Calu3 (cell line): ENCODE data around the gene JAK2. TPM values are rescaled to one million over a fixed set of nuclear protein-coding genes. Genes with fewer than 3 reads are reported as not detected.

Experiments
- BruUV-seq: library from RNA; stranded (reverse); fragments of 400-500 nt; replicated peaks from 2 replicates; lab custom pipeline; 2021; lab: Mats Ljungman, UMichigan
- CTCF ChIA-PET: fragments of 300-600 bp; sonication (Branson Sonifier 250); formaldehyde crosslinking; loops from one replicate; lab custom pipeline; 2022; ENCODE audit warnings: antibody characterized with exemption; lab: Charles Lee
- DNase-seq: peaks from one replicate; pipeline ENCODE4 v3.0.0; 2022
- H3K27ac Mint-ChIP-seq: one replicate; pipeline ENCODE4 v1.8.0; 2022; ENCODE audit warnings: mixed read lengths; ENCODE audit not compliant: unreplicated experiment
- H3K27me3 Mint-ChIP-seq: one replicate; pipeline ENCODE4 v1.8.0; 2022; ENCODE audit warnings: mixed read lengths; ENCODE audit not compliant: unreplicated experiment
- H3K36me3 Mint-ChIP-seq: one replicate; pipeline ENCODE4 v1.8.0; 2022; ENCODE audit warnings: mild to moderate bottlenecking, moderate library complexity, mixed read lengths; ENCODE audit not compliant: insufficient read depth, unreplicated experiment
- H3K4me1 Mint-ChIP-seq: one replicate; pipeline ENCODE4 v1.8.0; 2022; ENCODE audit warnings: mild to moderate bottlenecking, low read depth, mixed read lengths; ENCODE audit not compliant: unreplicated experiment
- H3K4me3 Mint-ChIP-seq: one replicate; pipeline ENCODE4 v1.8.0; 2022; ENCODE audit warnings: mild to moderate bottlenecking, low read depth, moderate library complexity, mixed read lengths; ENCODE audit not compliant: unreplicated experiment
- H3K9me3 Mint-ChIP-seq: one replicate; pipeline ENCODE4 v1.8.0; 2022; ENCODE audit warnings: low read depth, mixed read lengths; ENCODE audit not compliant: unreplicated experiment
- intact Hi-C: fragments of 100-400 bp; cut with micrococcal nuclease; formaldehyde crosslinking; loops from one replicate; pipeline ENCODE4 v1.10.0; 2022; ENCODE audit not compliant: unreplicated experiment
- total RNA-seq: library from RNA; stranded (reverse); gene quantifications from 2 replicates; pipeline ENCODE4 v1.2.3, GENCODE V29; 2022
- TF ChIP-seq, protein P1 (sequence below): fragments of 200-600 bp; IDR thresholded peaks from one replicate; pipeline ENCODE4 v1.8.0; 2022; ENCODE audit warnings: antibody characterized with exemption; ENCODE audit not compliant: unreplicated experiment

Gene JAK2
- total RNA-seq, 1 experiment from 2014 or later: 6.3 TPM

DNA sequence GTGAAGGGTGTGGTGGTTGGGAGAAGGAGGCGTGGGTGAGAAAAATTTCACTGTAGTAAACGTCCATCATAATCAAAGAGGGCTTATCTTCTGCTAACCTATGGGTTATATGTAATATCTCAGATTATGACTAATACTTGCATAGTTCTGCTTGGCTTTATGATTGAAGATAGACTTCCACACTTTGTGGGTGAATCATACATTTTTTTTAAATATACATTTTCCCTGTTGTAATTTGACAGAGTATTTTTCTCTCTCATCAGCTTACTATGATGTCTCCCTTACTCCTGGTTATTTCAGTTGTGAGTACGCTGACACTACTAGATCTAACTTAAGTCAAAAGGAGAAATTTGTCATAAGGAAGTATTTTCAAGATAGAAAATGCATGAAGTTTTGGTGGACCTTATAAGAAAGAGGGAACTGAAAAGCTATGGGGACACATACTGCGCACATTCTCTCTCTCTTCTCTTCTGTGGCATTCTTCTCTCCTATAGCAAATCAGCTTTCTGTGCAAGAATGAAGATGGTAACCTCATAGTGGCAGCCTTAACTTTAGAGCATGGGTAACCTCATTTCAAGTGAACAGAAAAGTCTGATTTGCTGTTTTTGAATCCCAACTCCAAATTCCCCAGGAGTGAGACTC lies 4.9 kb upstream of the JAK2 start:
- BruUV-seq: no TSS peak
- CTCF ChIA-PET: interaction anchor here (0.6 kb wide), 1 partner anchor 496 kb away, joined by 7 read pairs; no protein-coding TSS in a partner anchor

DNA sequence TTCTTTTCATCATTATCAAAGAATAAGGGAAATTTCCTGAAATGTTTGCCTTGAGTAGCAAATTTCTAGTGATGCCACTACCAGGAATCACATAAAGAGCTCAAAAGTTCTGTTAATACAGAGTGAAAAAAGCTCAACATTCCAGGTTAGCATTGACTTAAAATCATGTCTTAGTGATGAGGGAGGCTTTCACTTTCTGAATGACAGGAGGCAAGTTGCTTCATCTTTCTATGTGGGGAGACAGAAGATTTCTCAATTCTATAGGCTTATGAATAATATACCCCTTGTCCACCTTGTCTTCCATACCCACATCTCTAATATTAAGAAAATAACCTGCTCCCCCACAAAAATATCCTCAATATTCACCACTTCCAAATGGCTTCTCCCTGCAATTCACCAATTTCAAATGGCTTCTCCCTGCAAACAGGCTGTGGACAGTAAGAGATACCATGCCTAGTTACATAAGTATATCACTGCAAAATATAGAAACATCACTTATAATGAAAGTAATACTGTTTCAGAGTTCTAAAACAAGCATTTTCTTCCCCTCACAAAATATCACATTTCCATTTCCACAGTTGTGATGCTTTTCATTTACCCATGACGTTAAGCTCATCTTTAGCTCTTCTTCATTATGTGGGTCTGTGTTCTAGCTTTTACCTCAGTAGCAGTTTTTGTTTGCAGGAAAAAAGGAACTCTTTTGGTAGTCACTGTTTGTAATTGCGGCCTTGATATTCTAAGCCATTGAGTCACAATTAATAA lies 2.2 kb upstream of the JAK2 start:
- peaks cover 24% of the 10 kb centered on the region for H3K36me3 Mint-ChIP-seq
- intact Hi-C loops: no loop called here
- CTCF ChIA-PET: no interaction called here

More for the DNA sequence above, 4.9 kb upstream of the JAK2 start:
- peaks cover 25% of the 10 kb centered on the region for H3K4me1 Mint-ChIP-seq
- DNase-seq: no peak
- no peak overlapping the region for H3K4me3 Mint-ChIP-seq
- intact Hi-C loops: no loop called here
- H3K27me3 Mint-ChIP-seq: no peaks in the 10 kb centered on the region
- H3K27ac Mint-ChIP-seq: no peak overlapping the region
- H3K9me3 Mint-ChIP-seq: no peaks in the 10 kb centered on the region
- TF ChIP-seq, protein P1, sequence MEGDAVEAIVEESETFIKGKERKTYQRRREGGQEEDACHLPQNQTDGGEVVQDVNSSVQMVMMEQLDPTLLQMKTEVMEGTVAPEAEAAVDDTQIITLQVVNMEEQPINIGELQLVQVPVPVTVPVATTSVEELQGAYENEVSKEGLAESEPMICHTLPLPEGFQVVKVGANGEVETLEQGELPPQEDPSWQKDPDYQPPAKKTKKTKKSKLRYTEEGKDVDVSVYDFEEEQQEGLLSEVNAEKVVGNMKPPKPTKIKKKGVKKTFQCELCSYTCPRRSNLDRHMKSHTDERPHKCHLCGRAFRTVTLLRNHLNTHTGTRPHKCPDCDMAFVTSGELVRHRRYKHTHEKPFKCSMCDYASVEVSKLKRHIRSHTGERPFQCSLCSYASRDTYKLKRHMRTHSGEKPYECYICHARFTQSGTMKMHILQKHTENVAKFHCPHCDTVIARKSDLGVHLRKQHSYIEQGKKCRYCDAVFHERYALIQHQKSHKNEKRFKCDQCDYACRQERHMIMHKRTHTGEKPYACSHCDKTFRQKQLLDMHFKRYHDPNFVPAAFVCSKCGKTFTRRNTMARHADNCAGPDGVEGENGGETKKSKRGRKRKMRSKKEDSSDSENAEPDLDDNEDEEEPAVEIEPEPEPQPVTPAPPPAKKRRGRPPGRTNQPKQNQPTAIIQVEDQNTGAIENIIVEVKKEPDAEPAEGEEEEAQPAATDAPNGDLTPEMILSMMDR: no peak
- H3K36me3 Mint-ChIP-seq: peaks cover 14% of the 10 kb centered on the region

DNA sequence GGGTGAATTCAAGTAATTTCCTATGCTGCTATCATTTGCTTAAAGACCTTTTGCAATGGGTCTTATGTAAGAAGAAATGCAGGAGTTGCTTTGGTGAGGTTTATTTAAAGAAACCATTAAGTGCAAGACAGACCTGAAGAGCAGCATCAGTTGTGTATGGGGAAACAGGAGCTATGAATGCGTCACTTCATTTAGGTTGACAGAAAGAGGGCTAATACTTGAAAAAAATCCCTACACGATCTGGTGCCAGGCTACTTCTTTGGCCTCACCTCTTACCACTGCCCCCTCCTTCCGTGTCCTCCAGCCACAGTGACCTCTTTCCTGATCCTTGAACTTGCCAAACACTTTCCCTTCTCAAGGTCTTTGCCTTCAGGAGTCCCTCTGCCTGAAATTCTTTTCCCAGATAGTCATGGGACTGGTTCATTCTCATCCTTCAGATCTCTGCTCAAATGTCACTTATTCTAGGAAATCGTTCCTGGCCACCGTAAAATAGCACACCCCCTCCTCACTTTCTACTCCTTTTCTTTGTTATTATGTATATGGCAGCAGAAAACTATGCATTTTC lies 1.4 kb upstream of the JAK2 start:
- peaks cover 33% of the 10 kb centered on the region for H3K4me1 Mint-ChIP-seq
- intact Hi-C loops: loop anchor here (2.0 kb wide), 1 partner anchor 91 kb away; no protein-coding TSS in a partner anchor
- no peak for DNase-seq
- TF ChIP-seq, protein P1: no peak
- CTCF ChIA-PET: no interaction called here
- no peaks in the 10 kb centered on the region for H3K27me3 Mint-ChIP-seq
- peak overlapping the region; percentile 88 for H3K27ac Mint-ChIP-seq
- H3K4me3 Mint-ChIP-seq: peak overlapping the region; percentile 96
- no peaks in the 10 kb centered on the region for H3K9me3 Mint-ChIP-seq
- peaks cover 24% of the 10 kb centered on the region for H3K36me3 Mint-ChIP-seq
- no TSS peak for BruUV-seq

More for the DNA sequence above, 2.2 kb upstream of the JAK2 start:
- no peaks in the 10 kb centered on the region for H3K27me3 Mint-ChIP-seq
- no peak for DNase-seq
- BruUV-seq: no TSS peak
- H3K4me3 Mint-ChIP-seq: no peak overlapping the region
- H3K4me1 Mint-ChIP-seq: peaks cover 33% of the 10 kb centered on the region
- TF ChIP-seq, protein P1: no peak
- no peak overlapping the region for H3K27ac Mint-ChIP-seq
- no peaks in the 10 kb centered on the region for H3K9me3 Mint-ChIP-seq

DNA sequence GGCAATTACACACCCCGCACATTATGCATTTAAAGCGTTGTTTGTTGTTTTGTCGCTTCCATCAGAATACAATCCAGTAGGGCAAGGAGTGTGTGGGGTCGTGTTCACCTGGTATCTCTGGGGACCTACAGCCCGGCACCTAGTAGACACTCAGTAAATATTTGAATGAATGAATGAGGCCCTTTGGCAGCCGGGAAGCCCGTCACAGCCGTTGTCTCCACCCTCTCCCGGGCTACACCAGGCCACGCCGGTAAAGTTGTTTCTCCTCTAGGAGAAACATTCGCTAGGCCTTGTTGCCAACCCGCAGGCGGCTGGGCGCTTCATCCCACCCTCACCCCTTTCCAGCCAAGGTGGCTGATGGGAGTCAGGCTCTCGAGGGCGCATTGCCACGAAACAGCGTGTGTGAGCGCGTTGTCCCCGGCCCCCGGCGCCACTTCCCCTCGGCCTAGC lies 876 bp upstream of the JAK2 start:
- CTCF ChIA-PET: no interaction called here
- TSS peak; percentile 56 for BruUV-seq
- peaks cover 33% of the 10 kb centered on the region for H3K4me1 Mint-ChIP-seq
- H3K4me3 Mint-ChIP-seq: peak overlapping the region; percentile 96
- intact Hi-C loops: loop anchor here (2.0 kb wide), 1 partner anchor 91 kb away; no protein-coding TSS in a partner anchor
- peaks cover 24% of the 10 kb centered on the region for H3K36me3 Mint-ChIP-seq
- H3K9me3 Mint-ChIP-seq: no peaks in the 10 kb centered on the region
- TF ChIP-seq, protein P1: no peak
- no peak for DNase-seq
- peak overlapping the region; percentile 88 for H3K27ac Mint-ChIP-seq
- no peaks in the 10 kb centered on the region for H3K27me3 Mint-ChIP-seq
